A673 (cell line): ENCODE results near the gene HACD1. TPM values are rescaled to one million over a fixed set of nuclear protein-coding genes. Genes with fewer than 3 reads are reported as not detected.

Experiments
- BruUV-seq: library from RNA; stranded (reverse); fragments of 400-500 nt; replicated peaks from 2 replicates; lab custom pipeline; 2021; lab: Mats Ljungman, UMichigan
- CTCF ChIA-PET: fragments of 300-600 bp; sonication (Branson Sonifier 250); formaldehyde crosslinking; loops from one replicate; lab custom pipeline; 2022; ENCODE audit warnings: antibody characterized with exemption; lab: Charles Lee
- POLR2A ChIA-PET: fragments of 300-600 bp; sonication (Branson Sonifier 250); formaldehyde crosslinking; loops from one replicate; lab custom pipeline; 2022; ENCODE audit warnings: antibody characterized with exemption; ENCODE audit not compliant: low non-redundant PET; lab: Charles Lee
- DNase-seq: peaks from one replicate; pipeline ENCODE4 v3.0.0-alpha.2; 2015; ENCODE audit warnings: low spot score
- H3K27ac ChIP-seq: fragments of 200-600 bp; sonication (generic); 2 replicates; pipeline ENCODE4 v1.5.1; 2016; ENCODE audit warnings: mixed run types, low read depth, mild to moderate bottlenecking, mixed read lengths, antibody characterized with exemption, low read length; ENCODE audit not compliant: poor library complexity, severe bottlenecking
- H3K27me3 ChIP-seq: fragments of 200-600 bp; sonication (generic); replicated peaks from 2 replicates; pipeline ENCODE4 v1.6.1; 2017; ENCODE audit warnings: mixed run types, low read depth, mild to moderate bottlenecking, mixed read lengths, antibody characterized with exemption, low read length; ENCODE audit not compliant: insufficient read depth, poor library complexity
- H3K36me3 ChIP-seq: fragments of 200-600 bp; sonication (generic); 2 replicates; pipeline ENCODE4 v1.6.1; 2016; ENCODE audit warnings: mixed run types, mild to moderate bottlenecking, mixed read lengths, antibody characterized with exemption, low read length; ENCODE audit not compliant: insufficient read depth, poor library complexity, severe bottlenecking
- H3K4me1 ChIP-seq: fragments of 200-600 bp; sonication (generic); 2 replicates; pipeline ENCODE4 v1.6.1; 2017; ENCODE audit warnings: mixed run types, mild to moderate bottlenecking, mixed read lengths, antibody characterized with exemption, low read length; ENCODE audit not compliant: insufficient read depth, poor library complexity, severe bottlenecking
- H3K4me3 ChIP-seq: fragments of 200-600 bp; sonication (generic); 2 replicates; pipeline ENCODE4 v1.5.1; 2016; ENCODE audit warnings: low read depth, mixed run types, mild to moderate bottlenecking, mixed read lengths, low read length; ENCODE audit not compliant: poor library complexity, severe bottlenecking
- H3K9me3 ChIP-seq: fragments of 200-600 bp; sonication (generic); 2 replicates; pipeline ENCODE4 v1.6.1; 2016; ENCODE audit warnings: mixed run types, low read depth, mild to moderate bottlenecking, mixed read lengths, antibody characterized with exemption, low read length; ENCODE audit not compliant: poor library complexity, severe bottlenecking
- EZH2 ChIP-seq: fragments of 200-600 bp; sonication (generic); IDR thresholded peaks from 2 replicates; pipeline ENCODE4 v1.6.1; 2017; ENCODE audit warnings: borderline replicate concordance, low read depth, mild to moderate bottlenecking, mixed read lengths, antibody characterized with exemption, low read length; ENCODE audit not compliant: poor library complexity, severe bottlenecking
- intact Hi-C: fragments of 100-400 bp; cut with micrococcal nuclease; formaldehyde crosslinking; loops from one replicate; pipeline ENCODE4 v1.10.0; 2022; ENCODE audit not compliant: unreplicated experiment
- total RNA-seq: library from RNA; stranded (reverse); gene quantifications from 2 replicates; pipeline ENCODE4 v1.2.3, GENCODE V29; 2021
- TF ChIP-seq, protein P1 (sequence below): fragments of 300-800, 200-600 bp; sonication (generic); conservative IDR thresholded peaks from 2 replicates; pipeline ENCODE4 v1.5.1; 2017; ENCODE audit warnings: low read depth, mild to moderate bottlenecking, antibody characterized with exemption, low read length, moderate library complexity, mixed read lengths

HACD1 gene
- total RNA-seq, 1 experiment from 2014 or later = 14.1 TPM

DNA sequence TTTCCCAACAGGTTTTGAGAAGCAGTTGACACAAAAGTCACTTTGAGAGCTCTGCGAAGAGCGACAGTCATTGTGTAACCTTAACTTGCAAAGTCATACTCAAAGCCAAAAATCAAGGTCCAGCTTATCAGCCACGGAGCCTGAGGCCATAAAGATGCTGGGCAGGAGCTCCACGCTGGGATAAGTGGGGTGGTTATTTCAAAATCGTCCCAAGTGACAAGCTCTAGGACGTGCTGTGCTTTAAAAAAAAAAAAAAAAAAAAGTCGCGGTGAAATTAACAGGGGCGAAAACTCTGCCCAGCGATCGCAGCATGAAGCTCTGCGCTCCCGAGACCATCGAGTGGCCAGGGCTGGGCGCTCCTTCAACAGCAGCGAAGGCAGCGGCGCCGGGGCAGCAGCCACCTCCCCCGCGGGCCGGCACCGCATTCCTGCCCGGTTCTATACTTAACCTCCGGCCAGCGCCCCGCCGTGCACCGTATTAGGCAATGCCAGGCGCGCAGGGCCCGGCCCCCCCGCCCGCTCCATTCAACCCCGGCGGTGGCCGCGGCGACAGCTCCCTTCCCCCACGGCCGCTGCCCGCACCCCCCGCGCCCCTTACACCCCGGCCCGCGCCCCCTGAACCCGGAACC is 657 bp downstream of the HACD1 start:
- Histone ChIP-seq H3K9me3 (no peaks in the 10 kb centered on the region), H3K4me1 (no peaks in the 10 kb centered on the region), H3K27me3 (no peaks in the 10 kb centered on the region), H3K4me3 (peak overlapping the region; percentile 84), H3K27ac (peak overlapping the region; percentile 57), H3K36me3 (no peaks in the 10 kb centered on the region)
- no peak for TF ChIP-seq EZH2
- TF ChIP-seq, protein P1, sequence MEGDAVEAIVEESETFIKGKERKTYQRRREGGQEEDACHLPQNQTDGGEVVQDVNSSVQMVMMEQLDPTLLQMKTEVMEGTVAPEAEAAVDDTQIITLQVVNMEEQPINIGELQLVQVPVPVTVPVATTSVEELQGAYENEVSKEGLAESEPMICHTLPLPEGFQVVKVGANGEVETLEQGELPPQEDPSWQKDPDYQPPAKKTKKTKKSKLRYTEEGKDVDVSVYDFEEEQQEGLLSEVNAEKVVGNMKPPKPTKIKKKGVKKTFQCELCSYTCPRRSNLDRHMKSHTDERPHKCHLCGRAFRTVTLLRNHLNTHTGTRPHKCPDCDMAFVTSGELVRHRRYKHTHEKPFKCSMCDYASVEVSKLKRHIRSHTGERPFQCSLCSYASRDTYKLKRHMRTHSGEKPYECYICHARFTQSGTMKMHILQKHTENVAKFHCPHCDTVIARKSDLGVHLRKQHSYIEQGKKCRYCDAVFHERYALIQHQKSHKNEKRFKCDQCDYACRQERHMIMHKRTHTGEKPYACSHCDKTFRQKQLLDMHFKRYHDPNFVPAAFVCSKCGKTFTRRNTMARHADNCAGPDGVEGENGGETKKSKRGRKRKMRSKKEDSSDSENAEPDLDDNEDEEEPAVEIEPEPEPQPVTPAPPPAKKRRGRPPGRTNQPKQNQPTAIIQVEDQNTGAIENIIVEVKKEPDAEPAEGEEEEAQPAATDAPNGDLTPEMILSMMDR = no peak
- ChIA-PET CTCF (interaction anchor here (0.6 to 1.1 kb wide), 4 partner anchors 28 to 579 kb away, joined by 3 to 7 read pairs (median 3); partner anchors contain the start of gene STAM), POLR2A (interaction anchor here (0.5 to 0.8 kb wide), 3 partner anchors 15 to 36 kb away, joined by 3 read pairs; no protein-coding TSS in a partner anchor)
- DNase-seq = peak; percentile 33
- no TSS peak for BruUV-seq
- intact Hi-C loops = no loop called here

DNA sequence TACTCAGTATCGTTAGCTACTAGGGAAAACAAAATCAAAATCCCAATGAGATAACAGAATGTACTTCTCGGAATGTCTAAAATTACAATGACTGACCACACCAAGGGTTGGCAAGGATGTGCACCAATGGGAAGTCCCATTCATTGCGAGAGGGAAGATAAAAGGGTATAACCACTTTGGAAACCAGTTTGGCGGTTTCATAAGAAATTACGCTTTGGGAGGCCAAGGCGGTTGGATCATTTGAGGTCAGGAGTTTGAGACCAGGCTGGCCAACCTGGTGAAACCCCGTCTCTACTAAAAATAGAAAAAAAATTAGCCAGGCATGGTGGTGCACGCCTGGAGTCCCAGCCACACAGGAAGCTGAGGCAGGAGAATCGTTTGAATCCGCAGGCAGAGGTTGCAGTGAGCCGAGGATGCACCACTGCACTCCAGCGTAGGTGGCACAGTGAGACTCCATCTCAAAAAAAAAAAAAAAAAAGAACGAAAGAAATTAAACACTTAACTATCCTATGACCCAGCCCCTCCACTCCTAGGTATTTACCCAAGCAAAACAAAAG is 7.6 kb downstream of the HACD1 start:
- Histone ChIP-seq H3K27ac (no peak overlapping the region), H3K4me3 (no peak overlapping the region), H3K4me1 (peaks cover 9% of the 10 kb centered on the region), H3K9me3 (no peaks in the 10 kb centered on the region), H3K36me3 (no peaks in the 10 kb centered on the region), H3K27me3 (no peaks in the 10 kb centered on the region)
- TF ChIP-seq EZH2 = no peak
- TF ChIP-seq, protein P1 = no peak
- no TSS peak for BruUV-seq
- intact Hi-C loops = loop anchor here (5.0 to 10.0 kb wide), 3 partner anchors 263 to 628 kb away; partner anchors contain the start of gene CACNB2
- DNase-seq = no peak
- ChIA-PET CTCF (no interaction called here), POLR2A (no interaction called here)

DNA sequence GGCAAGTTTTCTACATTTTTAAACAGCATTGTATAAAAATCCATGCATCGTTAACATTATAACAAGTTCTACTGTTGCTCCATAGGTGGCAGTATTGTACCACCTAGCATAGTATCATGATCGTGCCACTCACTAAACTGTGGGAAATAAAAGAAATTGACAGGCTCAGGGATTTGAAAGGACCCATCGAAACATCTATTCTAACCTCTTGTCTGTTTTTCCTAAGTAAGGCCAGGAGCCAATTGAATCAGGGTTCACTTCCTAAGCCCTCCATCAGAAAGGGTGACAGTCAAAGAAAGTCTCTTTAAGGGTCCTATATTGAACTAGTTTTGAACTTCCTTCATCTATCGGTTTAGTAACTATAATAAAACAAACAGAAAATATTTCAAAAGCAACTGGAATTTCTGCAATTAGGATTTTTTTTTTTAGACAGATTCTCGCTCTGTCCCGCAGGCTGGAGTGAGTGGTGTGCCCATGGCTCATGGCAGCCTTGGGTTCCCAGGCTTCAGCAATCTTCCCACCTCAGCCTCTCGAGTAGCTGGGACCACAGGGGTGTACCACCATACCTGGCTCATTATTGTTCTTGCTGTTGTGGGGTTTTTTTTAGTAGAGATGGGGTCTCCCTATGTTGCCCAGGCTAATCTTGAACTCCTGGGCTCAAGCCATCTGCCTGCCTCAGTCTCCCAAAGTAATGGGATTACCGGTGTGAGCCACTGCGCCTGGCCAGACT is 9.4 kb downstream of the HACD1 start:
- Histone ChIP-seq H3K36me3 (no peaks in the 10 kb centered on the region), H3K4me3 (no peak overlapping the region), H3K9me3 (no peaks in the 10 kb centered on the region), H3K27ac (no peak overlapping the region), H3K27me3 (no peaks in the 10 kb centered on the region), H3K4me1 (peaks cover 9% of the 10 kb centered on the region)
- TF ChIP-seq, protein P1 = peak; percentile 84
- no peak for TF ChIP-seq EZH2
- peak; percentile 74 for DNase-seq
- BruUV-seq = no TSS peak
- ChIA-PET CTCF (no interaction called here), POLR2A (no interaction called here)
- intact Hi-C loops = loop anchor here (1.0 to 10.0 kb wide), 4 partner anchors 136 to 630 kb away; partner anchors contain the start of gene CACNB2
